HG03432 (cell line): ENCODE data around the gene PNRC2.
"Not testable (repeated sequence)": the region's sequence is repeated elsewhere in the genome, so short reads cannot be mapped to it uniquely, and the experiment has no call there.

Experiments used
- ATAC-seq: cut with Tn5 transposase; IDR thresholded peaks from one replicate; pipeline ENCODE4 v1.9.1; 2021; ENCODE audit warnings: mild to moderate bottlenecking, moderate library complexity; ENCODE audit not compliant: unreplicated experiment

The PNRC2 gene

GRCh38 chr1:23987038-23987437 lies 27.4 kb downstream of the PNRC2 start:
- not testable (repeated sequence) for ATAC-seq

- no peak for ATAC-seq
These were observed 29.6 kb downstream of the PNRC2 start for GRCh38 chr1:23989263-23989662.

GRCh38 chr1:23992011-23992410 lies 32.4 kb downstream of the PNRC2 start:
- ATAC-seq, result not testable (repeated sequence)

- no peak for ATAC-seq
These were observed 35.8 kb downstream of the PNRC2 start for GRCh38 chr1:23995431-23995837.

- no peak for ATAC-seq
These were observed 37.1 kb downstream of the PNRC2 start for GRCh38 chr1:23996700-23997229.

- ATAC-seq, result no peak
These were observed 38.2 kb downstream of the PNRC2 start for GRCh38 chr1:23997812-23998211.

GRCh38 chr1:23999156-23999671 lies 39.6 kb downstream of the PNRC2 start:
- ATAC-seq, result no peak

- ATAC-seq, result no peak
These were observed 43.1 kb downstream of the PNRC2 start for GRCh38 chr1:24002695-24003094.

GRCh38 chr1:24003331-24003972 lies 43.8 kb downstream of the PNRC2 start:
- no peak for ATAC-seq

GRCh38 chr1:24004132-24004531 lies 44.5 kb downstream of the PNRC2 start:
- ATAC-seq, result no peak

- ATAC-seq, result no peak
These were observed 45.5 kb downstream of the PNRC2 start for GRCh38 chr1:24005163-24005562.

GRCh38 chr1:24007079-24007478 lies 47.5 kb downstream of the PNRC2 start:
- no peak for ATAC-seq

- not testable (repeated sequence) for ATAC-seq
These were observed 49.1 kb downstream of the PNRC2 start for GRCh38 chr1:24008574-24009184.

GRCh38 chr1:24009406-24009805 lies 49.8 kb downstream of the PNRC2 start:
- no peak for ATAC-seq

- ATAC-seq, result no peak
These were observed 51.0 kb downstream of the PNRC2 start for GRCh38 chr1:24010650-24011049.

GRCh38 chr1:24012878-24013277 lies 53.2 kb downstream of the PNRC2 start:
- not testable (repeated sequence) for ATAC-seq
